Fibroblast of lung (primary cell): ENCODE data around the gene AMN. TPM values are rescaled to one million over a fixed set of nuclear protein-coding genes. Genes with fewer than 3 reads are reported as not detected.

ENCODE experiments used
- DNase-seq, 2 donors: peaks; one replicate each; pipeline versions ENCODE4 v3.0.0 to v3.0.0-alpha.2; 2010; ENCODE audit warnings: low read depth in 2 of 2
- H2AFZ ChIP-seq: 2 replicates; pipeline ENCODE4 v1.5.1; 2012; ENCODE audit warnings: low read length, control low read depth, inconsistent platforms
- H3K27ac ChIP-seq: 2 replicates; pipeline ENCODE4 v1.5.1; 2011; ENCODE audit warnings: low read length, control low read depth; ENCODE audit not compliant: insufficient read depth
- H3K27me3 ChIP-seq: 2 replicates; pipeline ENCODE4 v1.5.1; 2011; ENCODE audit warnings: mild to moderate bottlenecking, low read length; ENCODE audit not compliant: control insufficient read depth, insufficient read depth
- H3K36me3 ChIP-seq: 2 replicates; pipeline ENCODE4 v1.5.1; 2011; ENCODE audit warnings: low read length; ENCODE audit not compliant: control insufficient read depth, insufficient read depth
- H3K4me1 ChIP-seq: 2 replicates; pipeline ENCODE4 v1.5.1; 2011; ENCODE audit warnings: low read length; ENCODE audit not compliant: control insufficient read depth, insufficient read depth; ENCODE audit errors: extremely low read depth
- H3K4me2 ChIP-seq: 2 replicates; pipeline ENCODE4 v1.5.1; 2011; ENCODE audit warnings: low read length, control low read depth; ENCODE audit not compliant: insufficient read depth; ENCODE audit errors: extremely low read depth
- H3K4me3 ChIP-seq, 4 experiments: fragments of 200-600 bp in 1 of 4; sonication (generic) in 1 of 4; replicated peaks in 1 of 4; 2 replicates each; pipeline ENCODE4 v1.5.1; 2011 to 2016; ENCODE audit warnings: low read length in 4 of 4, low read depth in 3 of 4, mild to moderate bottlenecking in 3 of 4, control low read depth in 2 of 4, inconsistent platforms in 1 of 4, mixed read lengths in 1 of 4; ENCODE audit not compliant: insufficient read depth in 1 of 4; ENCODE audit errors: control extremely low read depth in 1 of 4
- H3K79me2 ChIP-seq: 2 replicates; pipeline ENCODE4 v1.5.1; 2012; ENCODE audit warnings: mild to moderate bottlenecking, low read length, inconsistent platforms; ENCODE audit not compliant: control insufficient read depth, insufficient read depth
- H3K9ac ChIP-seq: 2 replicates; pipeline ENCODE4 v1.5.1; 2011; ENCODE audit warnings: mild to moderate bottlenecking, low read length, control low read depth; ENCODE audit not compliant: insufficient read depth
- H3K9me3 ChIP-seq: 2 replicates; pipeline ENCODE4 v1.5.1; 2012; ENCODE audit warnings: low read depth, low read length; ENCODE audit not compliant: control insufficient read depth, insufficient read depth
- H4K20me1 ChIP-seq: 2 replicates; pipeline ENCODE4 v1.5.1; 2011; ENCODE audit warnings: low read length; ENCODE audit not compliant: control insufficient read depth, insufficient read depth; ENCODE audit errors: extremely low read depth
- CTCF ChIP-seq, 2 donors: IDR thresholded peaks in 1 of 2; conservative IDR thresholded peaks in 1 of 2; 1 replicate in 1 of 2; 2 replicates in 1 of 2; pipeline ENCODE4 v1.5.1; 2011 to 2012; ENCODE audit warnings: low read length in 2 of 2, control low read depth in 1 of 2, inconsistent platforms in 1 of 2, low read depth in 1 of 2, mild to moderate bottlenecking in 1 of 2
- EZH2 ChIP-seq: IDR thresholded peaks from 2 replicates; pipeline ENCODE4 v1.5.1; 2012; ENCODE audit warnings: low read length, control low read depth, mild to moderate bottlenecking; ENCODE audit errors: missing control alignments
- polyA plus RNA-seq, 2 donors: library from polyadenylated mRNA; depleted of rRNA in 1 of 2; stranded (reverse) in 1 of 2; unstranded in 1 of 2; fragments of >200 nt; gene quantifications; 2 replicates each; pipeline ENCODE4 v1.2.1, GENCODE V29; 2011 to 2012; ENCODE audit warnings: missing spikeins in 1 of 2
- total RNA-seq: library from RNA; depleted of rRNA; stranded (reverse); fragments of >200 nt; gene quantifications from 2 replicates; pipeline ENCODE4 v1.2.1, GENCODE V29; 2014

AMN gene
- total and polyA plus RNA-seq, 2 donors (not counting 1 experiment from before 2014, with no cell fraction given) = under 0.01 TPM; not detected in 1

- no peak overlapping the region for H3K4me3 ChIP-seq
- H3K4me1 ChIP-seq = peaks cover 2% of the 10 kb centered on the region
- no peak for TF ChIP-seq EZH2
- no peak for TF ChIP-seq CTCF (conservative IDR thresholded peaks at IDR 0.05 in 1 of 2, IDR thresholded peaks at IDR 0.05 in 1 of 2; ENCODE audit: low read depth in 1 of 2, low read length in 2 of 2)
- no peaks in the 10 kb centered on the region for H3K9me3 ChIP-seq
- no peak overlapping the region for H3K9ac ChIP-seq
- no peak overlapping the region for H3K27ac ChIP-seq
- no peaks in the 10 kb centered on the region for H3K79me2 ChIP-seq
- H3K27me3 ChIP-seq = no peaks in the 10 kb centered on the region
- H3K4me2 ChIP-seq = no peak overlapping the region
- no peaks in the 10 kb centered on the region for H3K36me3 ChIP-seq
- DNase-seq = no peak
- H2AFZ ChIP-seq = no peak overlapping the region
- no peaks in the 10 kb centered on the region for H4K20me1 ChIP-seq
These were observed 25.0 kb upstream of the AMN start for GRCh38 chr14:102897299-102898027.

GRCh38 chr14:102898298-102898697 lies 24.2 kb upstream of the AMN start:
- Histone ChIP-seq H3K27ac (no peak overlapping the region), H3K79me2 (no peaks in the 10 kb centered on the region), H3K36me3 (no peaks in the 10 kb centered on the region), H3K27me3 (no peaks in the 10 kb centered on the region), H3K4me1 (peaks cover under 1% of the 10 kb centered on the region), H3K9me3 (no peaks in the 10 kb centered on the region), H3K9ac (no peak overlapping the region), H2AFZ (no peak overlapping the region), H3K4me3 (no peak overlapping the region), H4K20me1 (no peaks in the 10 kb centered on the region), H3K4me2 (no peak overlapping the region)
- DNase-seq = no peak
- TF ChIP-seq CTCF (conservative IDR thresholded peaks at IDR 0.05 in 1 of 2, IDR thresholded peaks at IDR 0.05 in 1 of 2; ENCODE audit: low read depth in 1 of 2, low read length in 2 of 2) (no peak), EZH2 (no peak)

DNA sequence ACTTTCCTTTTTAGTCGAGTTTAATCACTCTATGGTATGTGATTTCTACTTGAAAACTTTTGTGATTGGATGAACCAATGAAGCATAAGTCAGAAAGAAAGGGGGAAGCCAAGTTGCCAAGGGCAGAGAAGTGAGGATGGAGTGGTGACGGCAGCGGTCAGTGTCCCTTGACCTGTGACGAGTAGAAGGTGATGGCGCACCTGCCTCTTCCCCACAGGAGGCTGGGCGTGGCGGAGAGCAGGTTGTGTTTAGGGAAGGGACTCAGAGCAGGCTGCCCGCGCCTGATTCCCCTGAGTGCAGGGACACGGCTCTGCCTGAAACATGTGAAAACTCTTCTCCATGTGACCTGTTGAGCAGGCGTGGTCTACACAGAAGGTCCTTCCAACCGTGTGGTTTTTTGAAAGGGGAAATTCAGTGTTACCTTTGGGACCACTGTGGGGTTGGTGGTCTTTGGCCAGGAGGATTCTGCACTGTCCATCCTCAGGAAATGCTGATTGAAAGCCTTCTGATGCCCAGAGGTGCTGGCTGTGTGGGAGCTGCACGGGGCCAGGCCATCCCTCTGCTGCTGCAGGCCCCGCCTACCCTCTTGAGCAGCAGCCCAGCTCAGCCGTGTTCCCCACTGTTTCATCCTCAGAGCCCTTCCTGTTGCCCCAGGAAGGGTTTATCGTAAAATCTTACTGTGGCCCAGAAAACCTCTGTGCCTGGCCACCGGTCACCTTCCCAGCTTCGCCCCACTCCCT lies 23.5 kb upstream of the AMN start:
- Histone ChIP-seq H3K27me3 (no peaks in the 10 kb centered on the region), H3K27ac (no peak overlapping the region), H3K79me2 (no peaks in the 10 kb centered on the region), H2AFZ (no peak overlapping the region), H3K9me3 (no peaks in the 10 kb centered on the region), H3K4me3 (no peak overlapping the region), H3K4me1 (no peaks in the 10 kb centered on the region), H3K9ac (no peak overlapping the region), H4K20me1 (no peaks in the 10 kb centered on the region), H3K4me2 (no peak overlapping the region), H3K36me3 (no peaks in the 10 kb centered on the region)
- no peak for TF ChIP-seq EZH2
- TF ChIP-seq CTCF (conservative IDR thresholded peaks at IDR 0.05 in 1 of 2, IDR thresholded peaks at IDR 0.05 in 1 of 2; ENCODE audit: low read depth in 1 of 2, low read length in 2 of 2) = no peak
- DNase-seq = no peak
